Lower lobe of right lung (tissue), 2 donors: Measurements from ENCODE around the gene TLR5. TPM values are rescaled to one million over a fixed set of nuclear protein-coding genes. Genes with fewer than 3 reads are reported as not detected.

Experiments used
- ATAC-seq, 2 donors: fragments of 200-7000 bp; cut with Tn5 transposase; one replicate each; pipeline ENCODE4 v1.9.1; 2020 to 2022; ENCODE audit warnings: mild to moderate bottlenecking in 2 of 2, moderate library complexity in 2 of 2
- DNase-seq: peaks from one replicate; pipeline ENCODE4 v3.0.0-alpha.2; 2020
- H3K27ac ChIP-seq: fragments of 200-600 bp; one replicate; pipeline ENCODE4 v1.8.0; 2022
- H3K27me3 ChIP-seq: fragments of 200-600 bp; one replicate; pipeline ENCODE4 v1.8.0; 2022; ENCODE audit warnings: low read depth
- H3K36me3 ChIP-seq: fragments of 200-600 bp; one replicate; pipeline ENCODE4 v1.8.0; 2022; ENCODE audit warnings: mild to moderate bottlenecking
- H3K4me1 ChIP-seq: fragments of 200-600 bp; one replicate; pipeline ENCODE4 v1.8.0; 2022
- H3K4me3 ChIP-seq: fragments of 200-600 bp; one replicate; pipeline ENCODE4 v1.8.0; 2022; ENCODE audit warnings: mild to moderate bottlenecking
- H3K9me3 ChIP-seq: fragments of 200-600 bp; one replicate; pipeline ENCODE4 v1.8.0; 2022
- CTCF ChIP-seq: fragments of 200-600 bp; IDR thresholded peaks from one replicate; pipeline ENCODE4 v1.8.0; 2022; ENCODE audit warnings: antibody characterized with exemption, mild to moderate bottlenecking
- intact Hi-C: fragments of 100-400 bp; cut with DNase I; formaldehyde crosslinking; loops from one replicate; pipeline ENCODE4 v1.11.0; 2022
- total RNA-seq: library from RNA; stranded (reverse); fragmentation: NEBNext Ultra II Directional; extraction: Animal tissue kit (Norgen Biotek cat#: 25700); gene quantifications from one replicate; pipeline ENCODE4 v1.2.1, GENCODE V29; 2021
- donor health status: DM: no; HTN: yes; CAD: no; lungs with severe emphysema.

Gene TLR5
- total RNA-seq, 1 donor from 2014 or later, result 26.6 TPM

GRCh38 chr1:223067914-223068313 is 75.1 kb downstream of the TLR5 start:
- DNase-seq (no peak), ATAC-seq (no peak)
- Histone ChIP-seq H3K36me3 (no peaks in the 10 kb centered on the region), H3K27ac (no peak overlapping the region), H3K4me1 (no peaks in the 10 kb centered on the region), H3K9me3 (no peaks in the 10 kb centered on the region), H3K27me3 (no peaks in the 10 kb centered on the region), H3K4me3 (no peak overlapping the region)
- TF ChIP-seq CTCF, result no peak
- intact Hi-C loops, result no loop called here

GRCh38 chr1:223066415-223066814 is 76.6 kb downstream of the TLR5 start:
- Histone ChIP-seq H3K27me3 (no peaks in the 10 kb centered on the region), H3K4me1 (no peaks in the 10 kb centered on the region), H3K36me3 (no peaks in the 10 kb centered on the region), H3K9me3 (no peaks in the 10 kb centered on the region), H3K27ac (no peak overlapping the region), H3K4me3 (no peak overlapping the region)
- no peak for TF ChIP-seq CTCF
- DNase-seq (no peak), ATAC-seq (no peak)
- intact Hi-C loops, result no loop called here

GRCh38 chr1:223062177-223062576 is 80.9 kb downstream of the TLR5 start:
- TF ChIP-seq CTCF, result no peak
- no peak for ATAC-seq
- Histone ChIP-seq H3K36me3 (no peaks in the 10 kb centered on the region), H3K9me3 (no peaks in the 10 kb centered on the region), H3K27me3 (no peaks in the 10 kb centered on the region), H3K4me3 (no peak overlapping the region), H3K27ac (no peak overlapping the region), H3K4me1 (no peaks in the 10 kb centered on the region)
- intact Hi-C loops, result no loop called here
- no peak for DNase-seq

- Histone ChIP-seq H3K4me1 (no peaks in the 10 kb centered on the region), H3K27me3 (no peaks in the 10 kb centered on the region), H3K36me3 (no peaks in the 10 kb centered on the region), H3K9me3 (no peaks in the 10 kb centered on the region), H3K27ac (no peak overlapping the region), H3K4me3 (no peak overlapping the region)
- intact Hi-C loops, result no loop called here
- ATAC-seq (no peak), DNase-seq (no peak)
- no peak for TF ChIP-seq CTCF
Measured at GRCh38 chr1:223059526-223059925, 83.5 kb downstream of the TLR5 start.

Other genes starting within 250 kb of the TLR5 start
- 3.7 TPM for gene SUSD4, start 220.9 kb upstream of the TLR5 start, total RNA-seq